GM23248 (cell line): ENCODE results near the gene RADIL.

Experiments
- EZH2 ChIP-seq: fragments of 200-600 bp; sonication (generic); IDR thresholded peaks from 2 replicates; pipeline ENCODE4 v1.6.1; 2018; ENCODE audit warnings: antibody characterized with exemption, mild to moderate bottlenecking; ENCODE audit not compliant: insufficient read depth, poor library complexity, severe bottlenecking
- EZH2phosphoT487 ChIP-seq: fragments of 200-600 bp; sonication (generic); IDR thresholded peaks from 2 replicates; pipeline ENCODE4 v1.6.1; 2018; ENCODE audit warnings: antibody characterized with exemption, moderate library complexity, mild to moderate bottlenecking, low read depth; ENCODE audit not compliant: insufficient read depth

GRCh38 chr7:4788627-4789189 is 94.8 kb downstream of the RADIL start:
- TF ChIP-seq EZH2phosphoT487, result no peak
- TF ChIP-seq EZH2, result no peak
